Measurements from ENCODE around the gene AMH. TPM values are rescaled to one million over a fixed set of nuclear protein-coding genes. Genes with fewer than 3 reads are reported as not detected.

AMH gene
- total and polyA plus RNA-seq, 12 donors = 0.36 to 4.6 (median 1.1) TPM; not detected in 4

- Histone ChIP-seq H3K4me3 (no peak overlapping the region), H3K36me3 (replicated peaks in 1 of 2) (peaks cover 0 to under 1% of the 10 kb centered on the region in 2 donors), H3K27ac (peak overlapping the region in 2 of 5 donors; percentile 34 to 63), H3K4me1 (replicated peaks in 1 of 2) (peaks cover 4 to 20% of the 10 kb centered on the region in 2 donors), H3K27me3 (no peaks in the 10 kb centered on the region), H3K9me3 (replicated peaks in 1 of 3) (no peaks in the 10 kb centered on the region)
- peak; percentile 81 to 88 (median 86) for DNase-seq
- WGBS, 4 donors = 40 to 53% (median 42%) methylated on average over 14 to 18 of the region's 18 CpGs
- intact Hi-C loops (cut with DNase I) = no loop called here
- TF ChIP-seq CTCF (IDR thresholded peaks at IDR 0.05) (no peak), POLR2A (IDR thresholded peaks at IDR 0.05) (no peak)
These were observed 17.3 kb downstream of the AMH start for GRCh38 chr19:2266183-2266993.

- DNase-seq = no peak
- H3K9me3 ChIP-seq (replicated peaks in 1 of 3) = no peaks in the 10 kb centered on the region
- H3K36me3 ChIP-seq (replicated peaks in 1 of 2) = peaks cover 0 to 21% of the 10 kb centered on the region in 2 donors
- 83 to 91% (median 89%) methylated on average over 4 of the region's 4 CpGs for WGBS, 4 donors
- no peak overlapping the region for H3K27ac ChIP-seq
- intact Hi-C loops (cut with DNase I) = no loop called here
- no peak for TF ChIP-seq CTCF (IDR thresholded peaks at IDR 0.05)
- no peak for TF ChIP-seq POLR2A (IDR thresholded peaks at IDR 0.05)
- peak overlapping the region in 1 of 4 donors; percentile 75 for H3K4me3 ChIP-seq
- no peaks in the 10 kb centered on the region for H3K27me3 ChIP-seq
- peaks cover 21 to 40% of the 10 kb centered on the region in 2 donors for H3K4me1 ChIP-seq (replicated peaks in 1 of 2)
These were observed 19.3 kb downstream of the AMH start for GRCh38 chr19:2268480-2268830.

GRCh38 chr19:2268861-2269243 is 19.7 kb downstream of the AMH start:
- DNase-seq = no peak
- Histone ChIP-seq H3K27ac (peak overlapping the region in 2 of 5 donors; percentile 99 to 100), H3K27me3 (no peaks in the 10 kb centered on the region), H3K36me3 (replicated peaks in 1 of 2) (peaks cover 0 to 24% of the 10 kb centered on the region in 2 donors), H3K4me1 (replicated peaks in 1 of 2) (peaks cover 23 to 44% of the 10 kb centered on the region in 2 donors), H3K4me3 (peak overlapping the region in 3 of 4 donors; percentile 23 to 97 (median 75)), H3K9me3 (replicated peaks in 1 of 3) (no peaks in the 10 kb centered on the region)
- no peak for TF ChIP-seq CTCF (IDR thresholded peaks at IDR 0.05)
- no peak for TF ChIP-seq POLR2A (IDR thresholded peaks at IDR 0.05)
- 1 to 4% (median 2%) methylated on average over 13 to 19 of the region's 19 CpGs for WGBS, 4 donors
- intact Hi-C loops (cut with DNase I) = no loop called here

GRCh38 chr19:2269244-2270156 is 20.4 kb downstream of the AMH start:
- peaks cover 0 to 24% of the 10 kb centered on the region in 2 donors for H3K36me3 ChIP-seq (replicated peaks in 1 of 2)
- H3K4me1 ChIP-seq (replicated peaks in 1 of 2) = peaks cover 23 to 51% of the 10 kb centered on the region in 2 donors
- H3K27ac ChIP-seq = peak overlapping the region; percentile 95 to 100 (median 99)
- no peaks in the 10 kb centered on the region for H3K27me3 ChIP-seq
- WGBS, 4 donors = 0 to 2% (median 1%) methylated on average over 12 to 103 of the region's 103 CpGs
- peak; percentile 97 to 99 (median 98) for DNase-seq
- H3K9me3 ChIP-seq (replicated peaks in 1 of 3) = no peaks in the 10 kb centered on the region
- intact Hi-C loops (cut with DNase I) = loop anchor here (5.0 kb wide), 2 partner anchors 32 to 112 kb away; partner anchors contain the start of genes PLEKHJ1 (in 1 of the 2) and SF3A2 (in 1 of the 2)
- TF ChIP-seq POLR2A (IDR thresholded peaks at IDR 0.05) (peak; percentile 100), CTCF (IDR thresholded peaks at IDR 0.05) (peak in 3 of 6 experiments; percentile 28 to 57 (median 43))
- H3K4me3 ChIP-seq = peak overlapping the region; percentile 72 to 100 (median 86)

Data from adrenal gland (tissue), 12 donors.